ENCODE results near the gene NEK7. TPM values are rescaled to one million over a fixed set of nuclear protein-coding genes. Genes with fewer than 3 reads are reported as not detected.

The NEK7 gene
- total RNA-seq, 1 donor from 2014 or later = 34.7 TPM

GRCh38 chr1:198162091-198162767 is 5.4 kb downstream of the NEK7 start:
- no peak for DNase-seq (ENCODE audit: low spot score)
- Histone ChIP-seq H3K4me2 (no peak overlapping the region), H3K4me1 (peaks cover 34% of the 10 kb centered on the region), H3K9ac (no peak overlapping the region), H3K27ac (no peak overlapping the region), H3K36me3 (no peaks in the 10 kb centered on the region), H3F3A (ENCODE audit: low read depth) (peaks cover 15% of the 10 kb centered on the region), H3K79me2 (ENCODE audit: low read depth) (peaks cover 90% of the 10 kb centered on the region), H4K20me1 (ENCODE audit: low read depth) (no peaks in the 10 kb centered on the region), H3K27me3 (no peaks in the 10 kb centered on the region), H3K4me3 (no peak overlapping the region), H2AFZ (replicated peaks) (no peak overlapping the region), H3K9me3 (ENCODE audit: low read depth) (no peaks in the 10 kb centered on the region)
- no peak overlapping the region for H3K4me3 Mint-ChIP-seq
- H3K36me3 Mint-ChIP-seq = peaks cover 6% of the 10 kb centered on the region
- no peak for TF ChIP-seq CTCF (IDR thresholded peaks at IDR 0.05)
- TF ChIP-seq EZH2 (IDR thresholded peaks at IDR 0.05) = no peak
- TF ChIP-seq EZH2phosphoT487 (IDR thresholded peaks at IDR 0.05) = no peak
- H3K27ac Mint-ChIP-seq = no peak overlapping the region
- no peaks in the 10 kb centered on the region for H3K9me3 Mint-ChIP-seq
- H3K4me1 Mint-ChIP-seq = peaks cover 38% of the 10 kb centered on the region
- H3K27me3 Mint-ChIP-seq (ENCODE audit: insufficient read depth, low read depth) = peaks cover 2% of the 10 kb centered on the region

- Histone ChIP-seq H3F3A (ENCODE audit: low read depth) (no peaks in the 10 kb centered on the region), H3K4me3 (no peak overlapping the region), H3K79me2 (ENCODE audit: low read depth) (peaks cover 96% of the 10 kb centered on the region), H3K9ac (no peak overlapping the region), H3K27me3 (no peaks in the 10 kb centered on the region), H3K36me3 (no peaks in the 10 kb centered on the region), H3K4me1 (peaks cover 15% of the 10 kb centered on the region), H3K27ac (peak overlapping the region; percentile 22), H3K9me3 (ENCODE audit: low read depth) (no peaks in the 10 kb centered on the region), H2AFZ (replicated peaks) (no peak overlapping the region), H3K4me2 (peak overlapping the region; percentile 30), H4K20me1 (ENCODE audit: low read depth) (no peaks in the 10 kb centered on the region)
- H3K4me3 Mint-ChIP-seq = no peak overlapping the region
- TF ChIP-seq EZH2phosphoT487 (IDR thresholded peaks at IDR 0.05) = no peak
- TF ChIP-seq CTCF (IDR thresholded peaks at IDR 0.05) = no peak
- TF ChIP-seq EZH2 (IDR thresholded peaks at IDR 0.05) = no peak
- peaks cover 6% of the 10 kb centered on the region for H3K36me3 Mint-ChIP-seq
- H3K27ac Mint-ChIP-seq = peak overlapping the region; percentile 69
- peaks cover 17% of the 10 kb centered on the region for H3K4me1 Mint-ChIP-seq
- DNase-seq (ENCODE audit: low spot score) = peak; percentile 62
- no peaks in the 10 kb centered on the region for H3K9me3 Mint-ChIP-seq
- H3K27me3 Mint-ChIP-seq (ENCODE audit: insufficient read depth, low read depth) = no peaks in the 10 kb centered on the region
These were observed 9.3 kb downstream of the NEK7 start for GRCh38 chr1:198165927-198166647.

- Histone ChIP-seq H3K4me1 (peaks cover 15% of the 10 kb centered on the region), H3K27ac (no peak overlapping the region), H4K20me1 (ENCODE audit: low read depth) (no peaks in the 10 kb centered on the region), H3K4me3 (no peak overlapping the region), H3F3A (ENCODE audit: low read depth) (no peaks in the 10 kb centered on the region), H3K79me2 (ENCODE audit: low read depth) (peaks cover 96% of the 10 kb centered on the region), H2AFZ (replicated peaks) (no peak overlapping the region), H3K4me2 (no peak overlapping the region), H3K9ac (no peak overlapping the region), H3K27me3 (no peaks in the 10 kb centered on the region), H3K36me3 (no peaks in the 10 kb centered on the region), H3K9me3 (ENCODE audit: low read depth) (no peaks in the 10 kb centered on the region)
- Mint-ChIP-seq H3K4me1 (peaks cover 17% of the 10 kb centered on the region), H3K4me3 (no peak overlapping the region), H3K27ac (no peak overlapping the region), H3K9me3 (peaks cover 2% of the 10 kb centered on the region), H3K36me3 (peaks cover 8% of the 10 kb centered on the region), H3K27me3 (ENCODE audit: insufficient read depth, low read depth) (no peaks in the 10 kb centered on the region)
- DNase-seq (ENCODE audit: low spot score) = no peak
- TF ChIP-seq CTCF (IDR thresholded peaks at IDR 0.05) (no peak), EZH2 (IDR thresholded peaks at IDR 0.05) (no peak), EZH2phosphoT487 (IDR thresholded peaks at IDR 0.05) (no peak)
These were observed 10.1 kb downstream of the NEK7 start for GRCh38 chr1:198166900-198167299.
